Vagina (tissue), 2 donors: ENCODE results near the gene ASTN1.

Experiments used
- CTCF ChIP-seq, 3 experiments: fragments of 450-650 bp in 2 of 3; fragments of 200-600 bp in 1 of 3; sonication (generic) in 1 of 3; IDR thresholded peaks; one replicate each; pipeline ENCODE4 v1.5.1; 2017 to 2019; ENCODE audit warnings: antibody characterized with exemption in 3 of 3, mild to moderate bottlenecking in 2 of 3, moderate library complexity in 2 of 3
- POLR2A ChIP-seq, 2 donors: fragments of 450-650 bp; IDR thresholded peaks; one replicate each; pipeline ENCODE4 v1.6.1; 2017; ENCODE audit warnings: antibody characterized with exemption in 2 of 2, mild to moderate bottlenecking in 2 of 2, moderate library complexity in 2 of 2
- POLR2AphosphoS5 ChIP-seq, 2 donors: sonication (generic); formaldehyde crosslinking; IDR thresholded peaks; one replicate each; pipeline ENCODE4 v1.9.0; 2017; ENCODE audit warnings: antibody characterized with exemption in 2 of 2, mild to moderate bottlenecking in 2 of 2, low read depth in 1 of 2; ENCODE audit not compliant: insufficient read depth in 1 of 2

- TF ChIP-seq CTCF (IDR thresholded peaks at IDR 0.05) (no peak), POLR2A (IDR thresholded peaks at IDR 0.05) (no peak), POLR2AphosphoS5 (IDR thresholded peaks at IDR 0.05; ENCODE audit: insufficient read depth in 1 of 2, low read depth in 1 of 2) (no peak)
Observed at GRCh38 chr1:177043597-177043996, 120.9 kb downstream of the ASTN1 start.
